Activated CD8-positive, alpha-beta memory T cell treated with anti-CD3 and anti-CD28 coated beads for 24 hours (primary cell): ENCODE data around the gene RNU2-1.
A peak's percentile ranks its signal among the peaks of the same experiment; 100 is the strongest.
"Not testable (repeated sequence)": the region's sequence is repeated elsewhere in the genome, so short reads cannot be mapped to it uniquely, and the experiment has no call there.

Experiments used
- DNase-seq: peaks from one replicate; pipeline ENCODE4 v3.0.0-alpha.2; 2020

Gene RNU2-1

GRCh38 chr17:43215341-43215740, 18.4 kb downstream of the RNU2-1 start:
- DNase-seq = no peak

- no peak for DNase-seq
Measured at GRCh38 chr17:43213545-43213944, 20.2 kb downstream of the RNU2-1 start.

- no peak for DNase-seq
Measured at GRCh38 chr17:43212641-43213490, 20.9 kb downstream of the RNU2-1 start.

DNA sequence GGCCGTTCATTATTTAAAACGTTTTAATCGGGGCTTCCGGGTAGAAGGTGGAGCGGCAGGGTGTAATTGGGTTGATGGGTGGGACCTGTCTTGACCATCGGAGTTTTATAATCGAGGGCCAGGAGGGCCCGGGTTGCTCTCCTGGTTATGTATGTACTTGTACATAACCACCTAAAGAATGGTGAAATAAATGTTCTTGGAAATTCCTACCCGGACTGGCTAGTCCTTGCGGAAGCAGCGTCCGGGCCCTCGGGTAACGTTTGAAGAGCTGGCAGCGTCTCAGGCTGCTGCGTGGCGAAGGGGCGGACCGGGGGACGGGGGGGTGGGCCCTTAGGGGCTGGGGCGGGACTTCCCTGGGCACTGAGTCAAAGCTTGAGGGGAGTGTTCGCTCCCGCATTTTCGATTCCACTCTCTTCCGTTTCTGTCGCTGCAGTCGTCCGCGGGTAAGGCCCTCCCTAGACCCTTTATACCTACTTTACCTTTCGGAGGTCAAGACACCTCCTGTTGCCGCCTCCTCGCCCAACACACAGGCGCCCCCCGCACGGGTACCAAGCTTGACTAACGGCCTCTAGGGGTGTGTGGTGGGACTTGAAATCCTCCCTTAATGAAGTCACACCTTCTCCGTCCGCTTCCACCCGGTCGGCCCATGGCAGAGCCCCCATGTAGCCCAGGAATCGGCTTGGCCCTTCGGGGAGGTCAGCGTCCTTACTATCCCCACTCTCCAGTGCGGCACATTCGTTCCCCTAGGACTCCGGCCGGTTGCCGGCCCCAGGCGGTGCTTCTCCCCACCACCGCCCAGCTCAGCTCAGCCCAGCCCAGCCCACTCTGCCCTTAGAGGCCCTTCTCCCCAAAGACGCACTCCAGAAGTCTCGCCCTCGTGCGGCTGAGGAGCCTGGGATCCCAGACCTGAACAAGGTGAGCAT, 22.0 kb downstream of the RNU2-1 start, which contains the start of gene TMEM106A:
TMEM106A (plus strand) TSS at position 396 of the 923 bp plus-strand sequence. CDS start 1,167 bp downstream, outside the sequence.
- DNase-seq = peak; percentile 90

DNA sequence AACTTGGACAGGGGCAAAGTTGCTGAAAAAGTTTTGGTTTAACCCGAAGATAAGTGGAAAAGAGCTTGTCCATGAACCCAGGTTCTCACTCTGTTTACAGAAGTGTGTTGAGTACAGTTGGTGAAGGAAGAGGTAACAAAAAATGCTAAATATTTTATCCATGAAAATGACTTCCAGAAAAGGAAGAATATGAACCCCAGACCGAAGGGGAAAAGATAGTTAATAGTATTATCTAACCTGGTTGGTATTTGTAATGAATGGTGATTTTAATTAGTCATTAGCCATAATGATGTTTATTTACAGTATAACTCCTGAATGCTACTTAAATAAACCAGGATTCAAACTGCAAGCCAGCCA, 22.7 kb downstream of the RNU2-1 start:
- DNase-seq = no peak

DNA sequence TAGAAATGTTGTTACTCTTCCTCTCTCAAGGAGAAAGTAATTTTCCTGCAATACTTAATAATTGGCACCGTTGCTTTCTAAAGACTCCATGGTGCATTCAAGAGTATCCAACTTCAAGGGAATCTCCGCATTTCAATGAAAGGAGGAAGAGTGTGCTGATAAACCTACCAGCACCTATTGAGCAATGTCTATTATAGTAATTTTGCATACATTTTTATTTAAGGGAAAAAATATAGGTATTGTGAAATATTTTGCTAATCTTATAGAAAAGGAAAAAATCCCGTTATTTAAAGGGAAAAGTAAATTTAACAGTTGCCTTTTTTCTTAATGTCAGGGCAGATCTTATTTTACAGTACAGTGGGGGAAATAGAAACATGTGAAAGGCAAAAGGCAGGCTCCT, 23.2 kb downstream of the RNU2-1 start:
- no peak for DNase-seq

DNA sequence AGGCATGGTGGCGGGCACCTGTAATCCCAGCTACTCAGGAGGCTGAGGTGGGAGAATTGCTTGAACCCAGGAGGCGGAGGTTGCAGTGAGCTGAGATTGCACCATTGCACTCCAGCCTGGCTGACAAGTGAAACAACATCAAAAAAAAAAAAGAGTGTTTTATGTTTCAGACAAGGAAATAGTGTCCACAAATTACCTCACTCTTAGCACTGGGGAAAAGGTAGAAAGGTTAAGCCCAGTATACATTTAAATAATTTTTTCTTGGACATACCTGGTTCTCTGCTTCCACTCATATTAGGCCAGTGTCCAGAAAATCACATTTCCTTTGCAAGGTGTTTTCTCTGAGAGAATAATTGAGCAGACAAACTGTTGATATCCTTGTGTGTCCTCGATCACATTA, 30.8 kb downstream of the RNU2-1 start:
- DNase-seq = not testable (repeated sequence)

- DNase-seq = no peak
Measured at GRCh38 chr17:43200127-43200526, 33.6 kb downstream of the RNU2-1 start.

GRCh38 chr17:43199633-43200032, 34.1 kb downstream of the RNU2-1 start:
- DNase-seq = no peak

GRCh38 chr17:43193251-43193650, 40.5 kb downstream of the RNU2-1 start:
- DNase-seq = no peak

- not testable (repeated sequence) for DNase-seq
Measured at GRCh38 chr17:43186656-43187055, 47.1 kb downstream of the RNU2-1 start.

- DNase-seq = no peak
Measured at GRCh38 chr17:43183921-43184320, 49.9 kb downstream of the RNU2-1 start.
